Peyer's patch (tissue), 4 donors: ENCODE data around the gene RING1. TPM values are rescaled to one million over a fixed set of nuclear protein-coding genes. Genes with fewer than 3 reads are reported as not detected.

ENCODE experiments used
- DNase-seq, 3 donors: peaks; one replicate each; pipeline ENCODE4 v3.0.0-alpha.2; 2017 to 2019
- H3K27ac ChIP-seq, 4 donors: fragments of 200-600 bp; sonication (generic); one replicate each; pipeline ENCODE4 v1.5.1; 2016 to 2019
- H3K27me3 ChIP-seq, 2 donors: fragments of 200-600 bp; sonication (generic); one replicate each; pipeline ENCODE4 v1.5.1; 2019
- H3K36me3 ChIP-seq, 3 donors: fragments of 200-600 bp; sonication (generic); one replicate each; pipeline ENCODE4 v1.5.1; 2016 to 2019
- H3K4me1 ChIP-seq, 4 donors: fragments of 200-600 bp; sonication (generic); one replicate each; pipeline ENCODE4 v1.5.1; 2016 to 2019
- H3K4me3 ChIP-seq, 4 donors: fragments of 200-600 bp; sonication (generic); 1 replicate in 3 of 4; 2 replicates in 1 of 4; pipeline ENCODE4 v1.5.1; 2016 to 2019; ENCODE audit warnings: mild to moderate bottlenecking in 1 of 4
- H3K9me3 ChIP-seq, 4 donors: fragments of 200-600 bp; sonication (generic); one replicate each; pipeline ENCODE4 v1.5.1; 2016 to 2019; ENCODE audit warnings: mild to moderate bottlenecking in 1 of 4
- CTCF ChIP-seq, 6 experiments: fragments of 450-650 bp in 4 of 6; fragments of 200-600 bp in 2 of 6; sonication (generic) in 1 of 6; IDR thresholded peaks; one replicate each; pipeline ENCODE4 v1.5.1; 2017 to 2019; ENCODE audit warnings: antibody characterized with exemption in 6 of 6, mild to moderate bottlenecking in 3 of 6, moderate library complexity in 1 of 6
- POLR2A ChIP-seq, 2 donors: fragments of 450-650 bp; IDR thresholded peaks; one replicate each; pipeline ENCODE4 v1.5.1; 2017; ENCODE audit warnings: antibody characterized with exemption in 2 of 2, mild to moderate bottlenecking in 2 of 2, moderate library complexity in 2 of 2
- total RNA-seq, 4 donors: library from RNA; depleted of rRNA; stranded (reverse); fragments of >200 nt; gene quantifications; one replicate each; pipeline ENCODE4 v1.1.0, GENCODE V29; 2016

Gene RING1
- total RNA-seq, 4 donors from 2014 or later, result 18.2 to 38.0 (median 20.7) TPM

GRCh38 chr6:33170176-33171015 lies 37.9 kb upstream of the RING1 start:
- Histone ChIP-seq H3K27me3 (no peaks in the 10 kb centered on the region), H3K36me3 (no peaks in the 10 kb centered on the region), H3K4me1 (no peaks in the 10 kb centered on the region), H3K27ac (no peak overlapping the region), H3K9me3 (no peaks in the 10 kb centered on the region), H3K4me3 (no peak overlapping the region)
- DNase-seq, result no peak
- TF ChIP-seq CTCF (IDR thresholded peaks at IDR 0.05), result no peak

GRCh38 chr6:33171016-33171879 lies 37.1 kb upstream of the RING1 start:
- no peak for DNase-seq
- TF ChIP-seq CTCF (IDR thresholded peaks at IDR 0.05), result no peak
- TF ChIP-seq POLR2A (IDR thresholded peaks at IDR 0.05), result no peak
- Histone ChIP-seq H3K27me3 (no peaks in the 10 kb centered on the region), H3K27ac (no peak overlapping the region), H3K36me3 (no peaks in the 10 kb centered on the region), H3K9me3 (no peaks in the 10 kb centered on the region), H3K4me1 (no peaks in the 10 kb centered on the region), H3K4me3 (no peak overlapping the region)

GRCh38 chr6:33171880-33172687 lies 36.2 kb upstream of the RING1 start:
- Histone ChIP-seq H3K27ac (no peak overlapping the region), H3K4me3 (no peak overlapping the region), H3K36me3 (no peaks in the 10 kb centered on the region), H3K9me3 (no peaks in the 10 kb centered on the region), H3K27me3 (no peaks in the 10 kb centered on the region), H3K4me1 (no peaks in the 10 kb centered on the region)
- DNase-seq, result no peak
- TF ChIP-seq CTCF (IDR thresholded peaks at IDR 0.05), result no peak
- TF ChIP-seq POLR2A (IDR thresholded peaks at IDR 0.05), result no peak

- DNase-seq, result peak in 1 of 3 donors; percentile 47
- H3K36me3 ChIP-seq, result no peaks in the 10 kb centered on the region
- H3K27ac ChIP-seq, result no peak overlapping the region
- no peak overlapping the region for H3K4me3 ChIP-seq
- TF ChIP-seq CTCF (IDR thresholded peaks at IDR 0.05) (peak in 4 of 6 experiments; percentile 45 to 65 (median 64)), POLR2A (IDR thresholded peaks at IDR 0.05) (no peak)
- H3K9me3 ChIP-seq, result no peaks in the 10 kb centered on the region
- H3K4me1 ChIP-seq, result no peaks in the 10 kb centered on the region
- H3K27me3 ChIP-seq, result no peaks in the 10 kb centered on the region
These were observed 35.4 kb upstream of the RING1 start for GRCh38 chr6:33172688-33173534.
